ENCODE data around the gene LARGE1.
A peak's percentile ranks its signal among the peaks of the same experiment; 100 is the strongest.

Gene LARGE1

GRCh38 chr22:33542722-33543121 lies 377.6 kb downstream of the LARGE1 start:
- intact Hi-C loops (cut with DNase I) = no loop called here
- DNase-seq = no peak

- DNase-seq = no peak
- intact Hi-C loops (cut with DNase I) = no loop called here
These were observed 378.1 kb downstream of the LARGE1 start for GRCh38 chr22:33542153-33542552.

- peak in 4 of 10 donors; percentile 17 to 80 (median 38) for DNase-seq
- intact Hi-C loops (cut with DNase I) = no loop called here
These were observed 380.1 kb downstream of the LARGE1 start for GRCh38 chr22:33539902-33540751.

DNA sequence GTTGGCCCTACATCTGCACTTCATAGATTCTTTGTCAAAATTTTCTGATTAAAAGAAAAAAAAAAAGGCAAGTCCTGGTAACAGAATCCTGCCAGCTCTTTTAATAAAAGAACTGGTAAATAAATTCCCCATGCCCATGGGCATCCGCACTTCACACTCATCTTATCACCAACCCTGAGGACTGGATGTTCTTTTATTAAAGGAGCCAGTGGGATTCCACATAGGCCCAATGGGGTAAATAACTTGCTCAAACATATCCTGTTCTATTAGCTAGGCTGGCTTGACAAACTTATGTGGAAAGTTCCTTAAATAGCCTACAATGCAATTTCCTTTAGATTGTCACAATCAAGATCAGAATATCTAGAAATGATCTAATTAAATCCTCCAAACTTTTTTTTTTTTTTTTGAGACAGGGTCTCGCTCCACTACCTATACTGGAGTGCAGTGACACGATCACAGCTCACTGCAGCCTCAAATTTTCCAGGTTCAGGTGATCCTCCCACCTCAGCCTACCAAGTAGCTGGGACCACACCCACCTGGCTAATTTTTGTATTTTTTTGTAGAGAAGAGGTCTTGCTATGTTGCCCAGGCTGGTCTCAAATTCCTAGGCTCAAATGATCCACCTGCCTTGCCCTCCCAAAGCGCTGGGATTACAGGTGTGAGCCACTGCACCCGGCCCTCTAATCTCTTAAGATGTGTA lies 380.9 kb downstream of the LARGE1 start:
- intact Hi-C loops (cut with DNase I) = no loop called here

DNA sequence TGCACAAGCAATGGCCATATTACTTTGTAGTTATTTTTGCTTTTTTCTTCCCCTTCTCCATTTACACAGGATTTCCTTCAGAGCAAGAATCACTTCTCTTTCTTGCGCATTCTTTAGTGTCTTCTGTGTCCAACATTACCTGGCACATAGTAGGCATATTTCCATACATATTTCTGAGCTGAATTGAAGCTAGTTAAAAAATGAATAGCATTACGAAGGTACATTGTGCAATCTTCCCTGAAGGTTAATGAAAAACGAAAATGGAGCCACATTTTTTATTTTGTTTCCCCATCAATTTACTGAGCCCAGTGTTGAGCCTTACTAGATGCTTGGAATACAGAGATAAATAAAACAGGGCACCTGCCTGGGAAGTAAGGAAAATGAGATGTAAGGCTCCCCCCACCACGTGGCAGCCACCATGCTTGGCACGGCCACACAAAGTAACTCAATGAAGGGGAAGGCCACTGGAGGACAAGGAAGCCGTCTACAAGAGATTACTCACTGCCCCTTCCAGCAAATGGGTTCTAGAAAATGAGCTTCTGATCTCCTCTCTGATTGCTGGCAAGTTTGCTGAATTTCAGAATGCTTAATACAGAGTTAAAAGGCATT lies 381.9 kb downstream of the LARGE1 start:
- DNase-seq = no peak
- intact Hi-C loops (cut with DNase I) = no loop called here

More for the DNA sequence above, 380.9 kb downstream of the LARGE1 start:
- DNase-seq = no peak

DNA sequence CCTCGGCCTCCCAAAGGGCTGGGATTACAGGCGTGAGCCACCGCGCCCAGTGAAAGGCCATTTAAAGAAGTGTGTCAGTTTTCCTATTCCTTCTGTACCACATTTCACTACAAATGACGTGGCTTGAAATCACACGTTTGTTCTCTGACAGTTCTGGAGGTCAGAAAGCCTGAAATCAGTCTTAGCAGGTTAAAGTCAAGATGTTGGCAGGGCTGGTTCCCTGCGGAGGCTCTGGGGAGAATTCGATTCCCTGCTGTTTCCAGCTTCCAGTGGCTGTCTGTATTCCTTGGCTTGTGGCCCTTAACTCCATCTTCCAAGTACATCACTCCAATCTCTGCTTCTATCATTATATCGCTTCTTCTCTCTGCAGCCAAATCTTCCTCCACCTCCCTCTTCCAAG lies 383.2 kb downstream of the LARGE1 start:
- intact Hi-C loops (cut with DNase I) = no loop called here
- DNase-seq = no peak

DNA sequence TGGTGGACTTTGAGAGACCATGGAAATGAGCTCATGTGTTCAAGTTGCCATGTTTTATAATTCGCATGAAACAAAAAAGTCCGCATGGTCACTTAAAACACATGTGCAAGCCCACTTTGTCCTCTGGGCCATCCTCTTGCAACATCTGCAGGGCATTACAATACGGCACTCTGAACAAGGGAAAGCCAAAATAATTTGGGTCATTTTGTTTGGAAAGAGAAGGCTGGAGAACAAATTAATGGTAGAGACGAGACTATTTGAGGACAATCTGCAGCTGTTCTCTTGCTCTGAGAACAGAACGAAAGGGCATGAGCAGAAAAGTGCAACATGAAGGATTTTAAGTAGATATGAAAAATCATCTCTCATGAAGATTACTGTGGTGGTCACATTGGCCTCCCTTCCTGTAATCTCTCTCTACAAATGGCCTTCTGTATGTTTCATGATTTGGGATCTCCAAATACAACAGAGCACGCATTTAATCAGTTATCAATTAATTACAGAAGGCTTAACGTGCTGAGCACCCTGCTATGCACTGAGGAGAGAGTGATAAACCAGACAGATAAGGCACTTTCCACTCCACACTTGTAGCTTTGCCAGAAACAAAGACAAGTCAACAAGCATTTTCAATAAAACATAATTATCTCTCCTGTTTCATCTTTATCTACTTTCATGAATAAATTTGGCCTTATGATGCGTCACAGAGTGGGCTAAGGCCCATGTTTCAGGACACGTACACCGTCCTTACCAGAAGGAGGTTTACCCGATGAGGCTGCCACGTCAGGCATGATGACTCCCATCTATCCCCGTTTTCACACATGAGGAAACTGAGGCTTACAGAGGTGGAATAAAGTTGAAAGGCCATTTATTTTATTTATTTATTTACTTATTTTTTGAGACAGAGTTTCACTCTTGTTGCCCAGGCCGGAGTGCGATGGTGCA lies 384.1 kb downstream of the LARGE1 start:
- intact Hi-C loops (cut with DNase I) = no loop called here

DNA sequence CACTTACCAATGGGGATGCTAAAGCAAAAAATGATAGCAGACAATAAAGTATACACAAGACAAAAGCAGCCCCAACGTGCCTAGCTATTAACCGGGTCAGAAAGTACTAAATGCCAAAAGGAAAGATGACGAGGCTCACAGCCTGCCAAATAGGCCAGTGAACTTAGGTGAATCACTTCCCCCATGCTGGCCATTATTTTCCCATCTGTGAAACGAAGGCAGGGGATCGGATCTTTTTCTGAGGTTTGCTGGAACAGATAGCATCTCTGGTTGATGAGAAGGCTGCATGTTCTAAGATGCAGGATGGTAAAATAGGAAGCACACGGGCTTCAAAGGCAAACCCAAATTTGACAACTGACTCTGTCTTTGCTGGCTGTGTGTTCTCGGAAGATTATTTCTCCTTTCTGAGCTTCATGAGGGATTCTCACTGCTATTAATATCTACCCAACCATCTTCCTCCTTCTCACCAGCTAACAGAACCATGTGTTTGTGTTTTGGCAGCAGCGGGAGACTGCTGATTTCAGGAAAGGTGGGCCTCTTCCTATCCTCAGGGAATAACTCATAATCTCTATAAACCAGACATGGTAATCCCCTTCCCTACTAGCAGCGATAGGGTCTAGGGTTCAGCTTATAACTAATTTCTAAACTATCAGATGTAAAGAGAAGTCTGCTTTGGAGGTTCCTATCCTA lies 390.7 kb downstream of the LARGE1 start:
- no peak for DNase-seq
- intact Hi-C loops (cut with DNase I) = no loop called here

More for the DNA sequence above, 384.1 kb downstream of the LARGE1 start:
- DNase-seq = no peak

DNA sequence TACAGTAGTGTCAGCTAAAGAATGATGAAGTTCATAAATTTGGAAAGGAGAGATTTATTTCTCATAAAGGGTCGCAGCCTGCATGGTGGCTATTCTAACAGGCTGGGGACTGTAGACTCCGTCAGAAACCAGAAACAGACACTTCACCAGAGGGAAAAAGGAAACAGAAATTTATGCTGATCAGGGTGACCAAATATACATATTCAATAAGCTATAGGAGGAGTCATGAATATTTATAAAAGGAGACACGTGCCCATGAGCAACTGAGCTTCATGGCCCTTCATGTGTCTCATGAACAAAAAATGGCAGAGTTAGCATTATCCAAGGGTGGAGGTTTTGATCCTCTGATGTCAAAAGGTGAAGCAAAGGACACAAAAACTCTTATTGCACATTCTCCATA lies 392.1 kb downstream of the LARGE1 start:
- DNase-seq = no peak
- intact Hi-C loops (cut with DNase I) = no loop called here

DNA sequence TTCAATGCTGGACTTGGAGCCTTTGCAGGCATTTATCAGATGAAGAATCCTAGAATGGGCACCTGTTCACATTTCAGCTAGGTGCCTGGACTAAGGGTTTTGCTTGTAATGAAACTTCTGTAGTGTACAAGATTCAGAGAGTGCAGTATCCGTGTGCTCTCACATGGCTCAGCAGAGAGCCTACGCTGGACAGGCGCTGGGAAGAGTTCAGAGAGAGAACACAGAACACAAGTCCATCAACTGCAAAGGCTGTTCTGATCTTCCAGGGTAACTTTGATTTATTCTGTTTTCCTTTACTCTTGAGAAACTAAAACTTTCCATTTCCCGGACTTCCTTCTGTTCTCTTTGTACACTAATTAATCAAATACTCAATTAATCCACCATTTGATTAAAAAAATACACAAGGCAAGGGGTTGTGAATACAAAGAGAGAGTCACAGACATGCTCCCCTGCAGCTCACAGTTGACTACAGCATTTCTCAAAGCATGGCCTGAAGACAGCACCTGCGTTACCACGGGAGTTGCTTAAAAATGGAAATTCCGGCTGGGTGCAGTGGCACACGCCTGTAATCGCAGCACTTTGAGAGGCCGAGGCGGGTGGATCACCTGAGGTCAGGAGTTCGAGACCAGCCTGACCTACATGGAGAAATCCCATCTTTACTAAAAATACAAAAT lies 393.7 kb downstream of the LARGE1 start:
- intact Hi-C loops (cut with DNase I) = no loop called here
- DNase-seq = no peak

GRCh38 chr22:33524511-33525260 lies 395.6 kb downstream of the LARGE1 start:
- DNase-seq = no peak
- intact Hi-C loops (cut with DNase I) = loop anchor here (5.0 kb wide), 1 partner anchor 222 kb away; no protein-coding TSS in a partner anchor

GRCh38 chr22:33521879-33522665 lies 398.2 kb downstream of the LARGE1 start:
- intact Hi-C loops (cut with DNase I) = loop anchor here (5.0 kb wide), 1 partner anchor 220 kb away; no protein-coding TSS in a partner anchor
- DNase-seq = no peak

- intact Hi-C loops (cut with DNase I) = loop anchor here (5.0 kb wide), 1 partner anchor 219 kb away; no protein-coding TSS in a partner anchor
These were observed 399.1 kb downstream of the LARGE1 start for GRCh38 chr22:33520904-33521780.

DNA sequence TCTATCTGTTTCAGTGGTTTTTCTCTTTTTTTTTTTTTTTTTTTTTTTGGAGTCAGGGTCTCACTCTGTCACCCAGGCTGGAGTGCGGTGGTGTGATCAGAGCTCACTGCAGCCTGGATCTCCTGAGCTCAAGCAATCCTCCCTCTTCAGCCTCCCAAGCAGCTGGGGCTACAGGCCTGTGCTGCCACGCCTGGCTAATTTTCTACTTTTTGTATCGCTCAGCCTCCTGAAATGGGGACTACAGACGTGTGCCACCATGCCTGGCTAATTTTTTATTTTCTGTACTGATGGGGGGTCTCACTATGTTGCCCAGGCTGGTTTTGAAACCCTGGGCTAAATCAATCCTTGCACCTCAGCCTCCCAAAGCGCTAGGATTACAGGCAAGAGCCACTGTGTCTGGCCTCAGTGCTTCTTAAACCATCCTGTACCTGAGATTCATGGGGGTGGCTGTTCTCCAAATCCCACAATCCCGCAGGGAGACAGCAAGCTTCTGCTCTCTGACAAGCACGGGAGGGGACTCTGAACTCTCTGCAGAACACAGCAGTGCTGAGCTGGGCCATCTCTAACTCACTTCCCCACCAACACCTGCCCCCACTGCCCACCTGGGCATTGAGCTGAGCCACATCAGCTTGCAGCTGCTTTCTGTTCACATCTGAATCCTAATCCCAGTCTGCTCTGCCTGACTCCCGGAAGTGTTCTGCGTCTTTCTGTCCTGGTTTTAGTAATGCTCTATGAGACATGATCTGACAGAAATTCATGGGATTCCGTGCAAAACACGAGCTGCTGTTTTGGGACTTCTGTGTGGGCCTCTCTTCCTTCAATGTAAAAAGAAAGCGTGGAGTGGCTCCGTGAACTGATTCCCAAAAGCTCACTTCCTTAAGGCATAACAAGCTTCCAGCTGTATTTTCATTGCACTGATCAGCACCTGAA lies 400.0 kb downstream of the LARGE1 start:
- no peak for DNase-seq
- intact Hi-C loops (cut with DNase I) = loop anchor here (1.0 to 5.0 kb wide), 3 partner anchors 59 to 399 kb away; no protein-coding TSS in a partner anchor

More at GRCh38 chr22:33520904-33521780, 399.1 kb downstream of the LARGE1 start:
- DNase-seq = no peak

All from posterior cingulate gyrus (tissue), 11 donors.